GM23248 (cell line): ENCODE data around the gene SVEP1. TPM values are rescaled to one million over a fixed set of nuclear protein-coding genes. Genes with fewer than 3 reads are reported as not detected.
A peak's percentile ranks its signal among the peaks of the same experiment; 100 is the strongest.
"Not testable (repeated sequence)": the region's sequence is repeated elsewhere in the genome, so short reads cannot be mapped to it uniquely, and the experiment has no call there.

Experiments used
- DNase-seq: peaks from one replicate; pipeline ENCODE4 v3.0.0-alpha.2; 2015
- H2AFZ ChIP-seq: fragments of 200-600 bp; sonication (generic); 2 replicates; pipeline ENCODE4 v1.6.1; 2016; ENCODE audit warnings: antibody characterized with exemption
- H3F3A ChIP-seq: fragments of 200-600 bp; sonication (generic); 2 replicates; pipeline ENCODE4 v1.6.1; 2016; ENCODE audit warnings: mild to moderate bottlenecking, antibody characterized with exemption, mixed run types; ENCODE audit not compliant: insufficient read depth
- H3K27ac ChIP-seq: fragments of 200-600 bp; sonication (generic); 2 replicates; pipeline ENCODE4 v1.5.1; 2016; ENCODE audit warnings: mild to moderate bottlenecking
- H3K27me3 ChIP-seq: fragments of 200-600 bp; sonication (generic); replicated peaks from 2 replicates; pipeline ENCODE4 v1.6.1; 2016; ENCODE audit warnings: mild to moderate bottlenecking; ENCODE audit not compliant: insufficient read depth
- H3K36me3 ChIP-seq: fragments of 200-600 bp; sonication (generic); 2 replicates; pipeline ENCODE4 v1.6.1; 2016; ENCODE audit warnings: low read depth, mild to moderate bottlenecking
- H3K4me1 ChIP-seq: fragments of 200-600 bp; sonication (generic); 2 replicates; pipeline ENCODE4 v1.6.1; 2016; ENCODE audit warnings: mild to moderate bottlenecking; ENCODE audit not compliant: insufficient read depth
- H3K4me2 ChIP-seq: fragments of 200-600 bp; sonication (generic); one replicate; pipeline ENCODE4 v1.6.1; 2016; ENCODE audit warnings: mild to moderate bottlenecking; ENCODE audit not compliant: unreplicated experiment
- H3K4me3 ChIP-seq: fragments of 200-600 bp; sonication (generic); 2 replicates; pipeline ENCODE4 v1.5.1; 2016; ENCODE audit warnings: mild to moderate bottlenecking
- H3K79me2 ChIP-seq: fragments of 200-600 bp; sonication (generic); 2 replicates; pipeline ENCODE4 v1.6.1; 2016; ENCODE audit warnings: mild to moderate bottlenecking; ENCODE audit not compliant: insufficient read depth
- H3K9ac ChIP-seq: fragments of 200-600 bp; sonication (generic); 2 replicates; pipeline ENCODE4 v1.6.1; 2016; ENCODE audit warnings: mild to moderate bottlenecking
- H3K9me2 ChIP-seq: fragments of 200-600 bp; sonication (generic); 2 replicates; pipeline ENCODE4 v1.6.1; 2016; ENCODE audit warnings: mixed run types, mild to moderate bottlenecking, moderate library complexity; ENCODE audit not compliant: insufficient read depth
- H3K9me3 ChIP-seq: fragments of 200-600 bp; sonication (generic); one replicate; pipeline ENCODE4 v1.6.1; 2017; ENCODE audit warnings: low read depth
- H4K20me1 ChIP-seq: fragments of 200-600 bp; sonication (generic); 2 replicates; pipeline ENCODE4 v1.6.0; 2016; ENCODE audit not compliant: insufficient read depth
- EZH2 ChIP-seq: fragments of 200-600 bp; sonication (generic); IDR thresholded peaks from 2 replicates; pipeline ENCODE4 v1.6.1; 2018; ENCODE audit warnings: antibody characterized with exemption, mild to moderate bottlenecking; ENCODE audit not compliant: insufficient read depth, poor library complexity, severe bottlenecking
- EZH2phosphoT487 ChIP-seq: fragments of 200-600 bp; sonication (generic); IDR thresholded peaks from 2 replicates; pipeline ENCODE4 v1.6.1; 2018; ENCODE audit warnings: antibody characterized with exemption, moderate library complexity, mild to moderate bottlenecking, low read depth; ENCODE audit not compliant: insufficient read depth
- WGBS, 2 experiments: methylation state at CpG; one replicate each; pipeline ENCODE4 v1.1.6; 2015 to 2017; ENCODE audit warnings: low lambda C conversion rate in 2 of 2, low coverage in 1 of 2; ENCODE audit errors: missing lambda C conversion rate in 2 of 2; 5-methylcytosine and 5-hydroxymethylcytosine counted together
- in situ Hi-C: fragments of 300-500 bp; cut with MboI; formaldehyde crosslinking; loops from 2 replicates; pipeline ENCODE4 v1.15.0; 2020
- polyA plus RNA-seq: library from polyadenylated mRNA; unstranded; fragments of >200 nt; fragmentation: Nextera tagmentation; extraction: Ambion mirVana; gene quantifications from 2 replicates; pipeline ENCODE4 v1.2.1, GENCODE V29; 2016
- total RNA-seq: library from RNA; depleted of rRNA; stranded (reverse); fragments of >200 nt; shearing (Covaris generic); gene quantifications from 2 replicates; pipeline ENCODE4 v1.2.3, GENCODE V29; 2014

The SVEP1 gene
- total and polyA plus RNA-seq, 2 experiments from 2014 or later: 13.6 to 47.3 TPM

DNA sequence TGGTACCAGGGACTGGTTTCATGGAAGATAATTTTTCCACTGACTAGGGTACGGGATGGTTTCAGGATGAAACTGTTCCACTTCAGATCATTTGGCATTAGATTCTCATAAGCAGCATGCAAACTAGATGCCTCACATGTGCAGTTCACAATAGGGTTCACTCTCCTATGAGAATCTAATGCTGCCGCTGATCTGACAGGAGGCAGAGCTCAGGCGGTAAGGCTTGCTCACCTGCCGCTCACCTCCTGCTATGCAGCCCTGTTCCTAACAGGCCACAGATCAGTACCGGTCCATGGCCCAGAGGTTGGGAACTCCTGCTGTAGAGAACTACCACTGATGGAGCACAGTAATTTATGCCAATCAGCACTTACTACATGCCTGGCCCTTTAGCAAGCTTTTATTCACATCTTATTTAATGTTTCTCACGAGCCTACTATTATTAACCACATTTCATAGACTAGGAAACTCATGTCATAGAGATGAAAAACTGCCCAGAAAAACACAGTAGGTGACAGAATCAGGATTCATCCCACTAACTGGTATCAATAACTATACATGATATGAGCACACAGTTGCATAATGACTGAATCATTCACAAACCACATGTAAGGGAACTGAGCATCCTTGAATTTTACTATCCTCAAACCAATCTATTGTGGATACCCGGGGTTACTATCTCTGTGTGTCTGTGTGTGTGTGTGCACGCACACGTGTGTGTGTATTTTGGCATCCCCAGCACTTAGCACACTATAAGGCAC, 46.5 kb downstream of the SVEP1 start:
- Histone ChIP-seq H3K9ac (no peak overlapping the region), H3K27ac (no peak overlapping the region), H3K27me3 (no peaks in the 10 kb centered on the region), H3K79me2 (no peaks in the 10 kb centered on the region), H3K9me2 (no peaks in the 10 kb centered on the region), H3K4me2 (no peak overlapping the region), H3F3A (peaks cover 42% of the 10 kb centered on the region), H3K9me3 (no peaks in the 10 kb centered on the region), H3K4me1 (peaks cover 35% of the 10 kb centered on the region), H3K4me3 (no peak overlapping the region), H4K20me1 (no peaks in the 10 kb centered on the region; the same call in 1 of the 2 replicates), H2AFZ (no peak overlapping the region), H3K36me3 (no peaks in the 10 kb centered on the region)
- 64 to 65% methylated on average over 9 of the region's 9 CpGs for whole genome bisulfite sequencing, 2 experiments
- DNase-seq: peak; percentile 26
- TF ChIP-seq EZH2 (no peak), EZH2phosphoT487 (no peak)
- in situ Hi-C loops: no loop called here

DNA sequence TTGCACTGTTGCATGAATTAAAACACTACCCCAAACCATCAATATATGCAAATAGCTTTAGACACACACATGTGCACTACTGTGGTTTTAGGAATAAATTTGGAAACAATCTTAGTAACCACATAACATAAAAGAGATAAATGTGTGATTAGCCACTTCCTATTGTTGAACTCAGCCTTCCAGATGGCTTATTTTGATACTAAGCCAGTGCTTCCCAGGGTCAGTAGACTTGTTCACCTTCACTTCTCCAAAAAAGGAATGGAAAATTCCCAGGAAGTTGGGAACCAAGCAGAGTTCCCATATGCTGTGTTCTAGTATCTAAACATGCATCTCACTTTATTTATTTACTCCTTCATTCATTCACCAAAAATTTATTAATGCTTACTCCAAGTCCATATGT, 47.8 kb downstream of the SVEP1 start:
- H2AFZ ChIP-seq: no peak overlapping the region
- no peak overlapping the region for H3K27ac ChIP-seq
- no peaks in the 10 kb centered on the region for H3K9me3 ChIP-seq
- no peak overlapping the region for H3K9ac ChIP-seq
- no peak overlapping the region for H3K4me2 ChIP-seq
- DNase-seq: no peak
- H3K27me3 ChIP-seq: no peaks in the 10 kb centered on the region
- TF ChIP-seq EZH2phosphoT487 (no peak), EZH2 (no peak)
- peaks cover 32% of the 10 kb centered on the region for H3F3A ChIP-seq
- no peaks in the 10 kb centered on the region for H3K36me3 ChIP-seq
- H3K4me3 ChIP-seq: no peak overlapping the region
- no peaks in the 10 kb centered on the region for H3K9me2 ChIP-seq
- in situ Hi-C loops: no loop called here
- H4K20me1 ChIP-seq: no peaks in the 10 kb centered on the region; the same call in 1 of the 2 replicates
- peaks cover 24% of the 10 kb centered on the region for H3K4me1 ChIP-seq
- no peaks in the 10 kb centered on the region for H3K79me2 ChIP-seq

DNA sequence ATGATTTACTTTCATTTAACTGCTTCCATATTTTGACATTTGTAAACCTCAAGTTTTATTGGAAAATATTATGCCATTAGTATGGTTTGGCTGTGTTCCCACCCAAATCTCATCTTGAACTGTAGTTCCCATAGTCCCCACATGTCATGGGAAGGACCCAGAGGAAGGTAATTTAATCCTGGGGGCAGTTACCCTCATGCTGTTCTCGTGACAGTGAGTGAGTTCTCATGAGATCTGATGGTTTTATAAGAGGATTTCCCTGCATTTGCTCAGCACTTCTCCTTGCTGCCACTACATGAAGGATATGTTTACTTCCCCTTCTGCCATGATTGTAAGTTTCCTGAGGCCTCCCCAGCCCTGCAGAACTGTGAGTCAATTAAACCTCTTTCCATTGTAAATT, 48.3 kb downstream of the SVEP1 start:
- in situ Hi-C loops: not testable (repeated sequence)
- 62 to 69% methylated on average over 1 of the region's 1 CpG for WGBS, 2 experiments

DNA sequence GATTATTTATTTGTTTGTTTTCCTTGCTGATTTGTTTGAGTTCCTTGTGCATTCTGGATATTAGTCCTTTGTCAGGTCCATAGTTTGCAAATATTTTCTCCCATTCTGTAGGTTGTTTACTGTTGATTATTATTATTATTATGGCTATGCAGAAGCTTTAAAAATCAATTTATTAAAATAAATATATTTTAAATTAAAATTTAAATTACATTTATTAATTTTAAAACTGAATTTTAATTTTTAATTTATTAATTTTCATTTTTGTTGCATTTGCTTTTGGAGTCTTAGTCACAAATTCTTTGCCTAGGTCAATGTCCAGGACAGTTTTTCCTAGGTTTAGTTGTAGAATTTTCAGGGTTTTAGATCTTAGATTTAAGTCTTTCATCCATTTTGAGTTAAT, 50.9 kb downstream of the SVEP1 start:
- Histone ChIP-seq H3K79me2 (no peaks in the 10 kb centered on the region), H3K9me2 (no peaks in the 10 kb centered on the region), H3F3A (peaks cover 26% of the 10 kb centered on the region), H4K20me1 (no peaks in the 10 kb centered on the region; the same call in 1 of the 2 replicates), H3K27me3 (no peaks in the 10 kb centered on the region), H3K4me1 (peaks cover 25% of the 10 kb centered on the region), H3K9ac (no peak overlapping the region), H3K27ac (no peak overlapping the region), H3K4me3 (no peak overlapping the region), H3K9me3 (no peaks in the 10 kb centered on the region), H3K4me2 (no peak overlapping the region), H3K36me3 (no peaks in the 10 kb centered on the region), H2AFZ (no peak overlapping the region)
- in situ Hi-C loops: no loop called here
- no peak for DNase-seq
- no peak for TF ChIP-seq EZH2
- TF ChIP-seq EZH2phosphoT487: no peak

More for the DNA sequence above, 48.3 kb downstream of the SVEP1 start:
- H3K4me2 ChIP-seq, H3K27me3 ChIP-seq, H3K27ac ChIP-seq, DNase-seq, H3K9me2 ChIP-seq, H3K79me2 ChIP-seq, H3K4me3 ChIP-seq, H3K36me3 ChIP-seq, H2AFZ ChIP-seq, H4K20me1 ChIP-seq, H3K9me3 ChIP-seq, H3K9ac ChIP-seq: not testable (repeated sequence)
- peaks cover 24% of the 10 kb centered on the region for H3K4me1 ChIP-seq
- peaks cover 32% of the 10 kb centered on the region for H3F3A ChIP-seq

DNA sequence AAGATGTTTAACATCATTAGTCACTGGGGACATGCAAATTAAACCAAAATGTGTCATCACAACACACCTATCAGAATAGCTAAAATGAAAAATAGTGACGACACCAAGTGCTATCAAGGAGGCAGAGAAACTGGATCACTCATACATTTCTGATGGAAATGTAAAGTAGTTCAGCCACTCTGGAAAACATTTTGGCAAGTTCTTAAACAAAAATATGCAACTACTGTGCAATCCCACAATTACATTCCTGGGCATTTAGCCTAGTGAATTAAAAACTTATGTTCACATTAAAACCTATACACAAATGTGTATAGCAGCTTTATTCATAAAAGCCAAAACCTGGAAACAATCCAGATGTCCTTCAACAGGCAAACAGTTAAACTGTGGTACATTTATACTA, 53.1 kb downstream of the SVEP1 start:
- TF ChIP-seq EZH2phosphoT487 (peak; percentile 89), EZH2 (no peak)
- H3F3A ChIP-seq: peaks cover 20% of the 10 kb centered on the region
- H3K9me3 ChIP-seq: no peaks in the 10 kb centered on the region
- 0 to 7% methylated on average over 1 of the region's 1 CpG for WGBS, 2 experiments
- no peak overlapping the region for H2AFZ ChIP-seq
- H3K4me1 ChIP-seq: peaks cover 18% of the 10 kb centered on the region
- no peaks in the 10 kb centered on the region; the same call in 1 of the 2 replicates for H4K20me1 ChIP-seq
- 0 out of 2 replicates have a peak, but pooled peaks cover 9% of the 10 kb centered on the region for H3K79me2 ChIP-seq
- peak overlapping the region; percentile 25; the same call in 1 of the 2 replicates for H3K27ac ChIP-seq
- peak; percentile 81 for DNase-seq
- no peaks in the 10 kb centered on the region for H3K27me3 ChIP-seq
- no peak overlapping the region for H3K9ac ChIP-seq
- peak overlapping the region; percentile 2 for H3K4me2 ChIP-seq
- H3K4me3 ChIP-seq: no peak overlapping the region
- H3K36me3 ChIP-seq: no peaks in the 10 kb centered on the region
- H3K9me2 ChIP-seq: no peaks in the 10 kb centered on the region
- in situ Hi-C loops: no loop called here
